Activated T-helper 17 cell treated with anti-CD3 and anti-CD28 coated beads, Interleukin-2, amount 50 U/mL, for 72 hours (primary cell): ENCODE results near the gene LTB4R2. TPM values are rescaled to one million over a fixed set of nuclear protein-coding genes. Genes with fewer than 3 reads are reported as not detected.

Source experiments
- ATAC-seq: fragments of 150-1000 bp; cut with Tn5 transposase; replicated peaks from 2 replicates; pipeline ENCODE4 v1.10.0; 2021; ENCODE audit warnings: mild to moderate bottlenecking, moderate library complexity
- H3K27ac Mint-ChIP-seq: one replicate; pipeline ENCODE4 v1.8.0; 2022; ENCODE audit warnings: mixed read lengths
- H3K27me3 Mint-ChIP-seq: one replicate; pipeline ENCODE4 v1.8.0; 2022; ENCODE audit warnings: mixed read lengths
- H3K36me3 Mint-ChIP-seq: one replicate; pipeline ENCODE4 v1.8.0; 2022; ENCODE audit warnings: low read depth, mild to moderate bottlenecking, mixed read lengths
- H3K4me1 Mint-ChIP-seq: one replicate; pipeline ENCODE4 v1.8.0; 2022; ENCODE audit warnings: mixed read lengths
- H3K4me3 Mint-ChIP-seq: one replicate; pipeline ENCODE4 v1.8.0; 2022; ENCODE audit warnings: mild to moderate bottlenecking, mixed read lengths
- H3K9me3 Mint-ChIP-seq: one replicate; pipeline ENCODE4 v1.8.0; 2022; ENCODE audit warnings: mixed read lengths
- total RNA-seq, 2 donors: library from RNA; stranded (reverse); gene quantifications; one replicate each; pipeline ENCODE4 v1.2.3, GENCODE V29; 2022

Gene LTB4R2
- total RNA-seq, 2 donors from 2014 or later, result 8.7 to 13.5 TPM

DNA sequence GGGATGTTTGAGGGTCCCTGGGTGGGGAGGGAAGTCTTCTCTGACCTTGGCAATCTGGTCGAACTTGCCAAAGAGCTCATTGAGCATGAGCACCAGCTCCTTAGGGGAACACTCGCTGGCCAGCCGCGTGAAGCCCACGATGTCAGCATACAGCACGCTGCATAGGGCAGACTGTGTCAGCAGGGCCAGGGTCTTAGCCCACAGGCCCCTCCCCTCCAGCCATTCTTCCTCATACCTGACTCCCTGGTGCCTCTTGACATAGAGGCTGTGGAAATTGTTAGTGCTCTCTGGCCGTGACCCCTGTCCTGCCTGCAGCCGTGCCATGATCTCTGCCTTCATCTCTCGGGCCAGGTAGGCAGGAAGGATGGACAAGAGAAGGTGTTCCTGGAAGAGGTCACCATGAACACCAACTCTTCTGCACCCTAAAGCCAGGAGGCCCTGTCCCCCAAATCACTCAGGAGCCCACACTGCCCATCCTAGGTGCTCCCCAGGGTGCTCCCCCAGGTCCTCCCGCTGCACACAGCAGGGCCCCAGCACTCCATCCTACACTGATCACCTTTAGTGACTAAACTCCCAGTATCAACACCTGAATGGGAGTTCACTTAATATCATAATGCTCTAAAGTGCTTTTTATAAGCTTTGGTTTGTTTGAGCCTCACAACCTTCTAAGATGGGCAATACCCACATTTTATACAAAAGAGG is 21.2 kb downstream of the LTB4R2 start:
- peak overlapping the region; percentile 90 for H3K4me3 Mint-ChIP-seq
- ATAC-seq, result no peak
- peaks cover 15% of the 10 kb centered on the region for H3K27me3 Mint-ChIP-seq
- peaks cover 18% of the 10 kb centered on the region for H3K36me3 Mint-ChIP-seq
- H3K27ac Mint-ChIP-seq, result no peak overlapping the region
- peaks cover 20% of the 10 kb centered on the region for H3K4me1 Mint-ChIP-seq
- H3K9me3 Mint-ChIP-seq, result no peaks in the 10 kb centered on the region

DNA sequence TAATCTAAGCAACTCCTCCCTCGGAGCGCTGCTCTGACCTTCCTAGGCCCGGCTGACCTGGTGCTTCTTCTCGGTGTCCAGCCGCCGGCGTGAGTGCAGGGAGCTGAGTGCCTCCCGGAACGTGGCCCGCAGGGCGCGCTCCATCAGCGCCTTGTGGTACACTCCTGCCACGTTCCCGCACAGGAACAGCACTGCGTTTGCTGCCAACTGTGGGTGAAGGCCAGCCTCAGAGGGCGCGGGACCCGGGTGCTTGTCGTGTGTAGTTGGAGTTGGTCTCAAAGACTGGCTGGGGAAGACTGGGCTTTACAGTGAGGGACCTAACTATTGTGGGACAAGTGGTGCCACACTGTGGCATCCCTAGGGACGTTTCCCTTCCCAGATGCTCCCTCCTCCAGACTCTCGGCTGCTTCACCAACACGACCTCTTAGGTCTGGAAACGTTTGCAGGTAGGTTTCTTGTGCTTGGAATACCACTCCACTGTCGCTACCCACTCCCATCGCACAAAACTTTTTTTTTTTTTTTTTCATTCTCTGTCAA is 21.9 kb downstream of the LTB4R2 start:
- no peak for ATAC-seq

DNA sequence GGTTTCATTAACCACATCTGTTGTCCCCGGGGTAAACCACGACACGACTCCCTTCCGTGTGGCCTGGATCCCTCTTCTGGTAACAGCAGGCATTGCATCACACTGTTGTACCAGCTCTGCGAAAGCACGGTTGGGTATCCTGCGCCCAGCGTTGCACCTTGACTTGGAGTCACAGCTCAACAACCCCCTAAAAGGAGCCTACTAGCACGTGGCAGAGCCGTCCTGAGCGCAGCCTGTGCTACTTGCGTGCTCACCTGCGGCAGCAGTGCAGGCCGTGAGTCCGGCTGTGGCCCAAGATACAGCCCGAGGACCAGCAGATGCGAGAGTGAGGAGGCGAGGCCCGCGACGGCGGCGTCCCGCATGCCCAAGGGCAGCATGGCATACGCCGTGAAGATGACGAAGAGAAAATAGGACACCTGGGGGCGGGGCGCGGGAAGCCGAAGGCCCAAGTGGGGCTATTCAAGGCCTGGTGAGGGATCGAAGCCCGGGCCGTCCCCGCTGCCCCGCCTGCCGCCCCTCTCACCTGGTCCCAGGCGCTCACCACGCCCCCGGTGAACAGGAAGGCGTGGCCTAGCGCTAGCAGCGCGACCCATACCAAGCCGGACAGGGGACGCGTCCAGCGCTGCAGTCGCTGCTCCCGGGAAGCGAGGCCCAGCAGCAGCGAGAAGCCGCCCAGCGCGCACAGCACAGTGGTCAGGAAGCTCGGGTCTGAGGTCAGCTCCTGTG is 22.5 kb downstream of the LTB4R2 start:
- peak overlapping the region; percentile 90 for H3K4me3 Mint-ChIP-seq
- H3K36me3 Mint-ChIP-seq, result peaks cover 31% of the 10 kb centered on the region
- H3K27me3 Mint-ChIP-seq, result peaks cover 15% of the 10 kb centered on the region
- peaks cover 20% of the 10 kb centered on the region for H3K4me1 Mint-ChIP-seq
- H3K9me3 Mint-ChIP-seq, result no peaks in the 10 kb centered on the region
- peak; percentile 76 for ATAC-seq
- H3K27ac Mint-ChIP-seq, result peak overlapping the region; percentile 77

More for the DNA sequence above, 21.9 kb downstream of the LTB4R2 start:
- Mint-ChIP-seq H3K9me3 (no peaks in the 10 kb centered on the region), H3K4me3 (peak overlapping the region; percentile 90), H3K4me1 (peaks cover 20% of the 10 kb centered on the region), H3K27me3 (peaks cover 15% of the 10 kb centered on the region), H3K27ac (peak overlapping the region; percentile 77), H3K36me3 (peaks cover 25% of the 10 kb centered on the region)

DNA sequence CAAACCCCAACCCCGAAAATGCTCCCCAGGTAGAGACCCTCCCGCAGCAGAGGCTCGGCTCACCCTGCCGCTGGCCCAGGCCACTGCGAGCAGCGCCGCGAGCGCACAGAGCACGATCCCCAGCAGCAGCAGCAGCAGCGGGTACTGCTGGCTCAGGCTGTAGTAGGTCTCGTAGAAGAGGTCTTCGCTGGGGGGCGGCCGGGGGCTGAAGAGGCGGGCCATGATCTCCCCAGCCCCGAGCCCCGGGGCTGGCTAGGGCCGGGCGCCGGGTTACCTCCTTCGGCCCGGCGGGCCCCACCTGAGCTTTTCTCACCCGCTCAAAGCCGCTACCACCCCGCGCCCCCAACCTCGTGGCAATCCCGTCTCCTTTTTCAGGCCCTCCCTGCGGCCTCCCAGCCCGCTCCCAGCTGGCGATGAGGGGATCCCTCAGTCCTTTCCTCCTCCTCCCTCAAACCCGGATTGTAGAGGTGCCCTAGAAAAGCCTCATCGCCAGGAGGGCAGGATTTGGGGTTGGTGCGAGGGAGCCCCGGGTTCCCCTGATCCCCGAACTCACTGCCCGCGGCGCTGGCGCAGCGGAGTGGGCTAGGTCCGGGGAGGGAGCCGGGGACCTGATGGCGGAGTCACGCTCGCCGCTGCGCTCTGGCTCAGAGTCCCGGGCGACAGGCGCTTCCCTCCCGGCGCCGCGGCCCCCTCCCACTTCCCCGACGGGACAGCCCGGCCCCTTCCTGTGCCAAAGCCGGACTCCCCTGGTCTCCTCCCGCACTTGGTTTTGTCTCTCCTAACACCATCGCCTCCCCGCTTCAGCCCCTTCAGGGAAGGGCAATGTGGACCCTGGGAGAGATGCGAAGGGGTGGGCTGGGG is 24.7 kb downstream of the LTB4R2 start, which contains the start of gene ADCY4:
ADCY4 (minus strand) TSS at position 641 of the 861 bp plus-strand sequence; CDS start at position 222, 419 bp downstream.
- H3K27ac Mint-ChIP-seq, result no peak within 1 kb of the TSS
- H3K27me3 Mint-ChIP-seq, result peaks cover 15% of the 10 kb centered on the region
- no peaks in the 10 kb centered on the region for H3K9me3 Mint-ChIP-seq
- peak within 1 kb of the TSS; percentile 90 for H3K4me3 Mint-ChIP-seq
- ATAC-seq, result no peak
- peaks cover 14% of the 10 kb centered on the region for H3K4me1 Mint-ChIP-seq
- peaks cover 43% of the 10 kb centered on the region for H3K36me3 Mint-ChIP-seq

DNA sequence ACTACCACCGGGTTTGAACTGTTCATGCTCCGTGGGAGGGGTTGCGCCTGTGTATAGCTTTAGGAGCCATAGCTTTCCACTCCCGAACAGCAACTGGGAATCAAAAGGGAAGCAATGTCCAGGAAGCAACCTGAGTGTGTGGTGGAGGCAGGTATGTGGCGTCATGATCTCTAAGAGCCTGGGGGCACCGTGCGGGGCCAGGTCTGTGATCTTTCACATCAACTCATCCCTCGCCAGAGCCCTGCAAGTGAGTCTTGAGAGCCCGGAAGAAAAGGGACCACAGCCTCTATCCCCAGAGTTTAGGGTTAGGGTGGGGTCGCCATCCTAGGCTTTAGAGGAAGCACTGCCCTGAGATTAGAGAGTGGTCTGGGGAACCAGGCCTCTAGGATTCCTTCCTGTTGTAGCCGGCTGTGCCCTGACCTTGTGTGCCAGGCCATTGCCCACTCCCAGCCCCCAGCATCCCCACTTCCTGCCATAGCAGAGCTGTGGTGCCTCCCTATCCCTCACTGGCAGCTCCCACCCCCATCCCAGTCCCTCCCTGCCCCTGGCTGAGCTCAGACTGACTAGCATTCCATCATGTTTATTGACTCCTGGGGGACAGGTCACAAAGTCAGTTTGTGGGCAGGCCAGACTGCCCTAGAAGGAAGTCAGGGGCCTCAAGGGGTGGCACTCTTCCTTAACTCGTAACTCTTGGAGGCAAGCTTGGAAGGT is 25.7 kb downstream of the LTB4R2 start:
- H3K4me3 Mint-ChIP-seq, result peak overlapping the region; percentile 25
- ATAC-seq, result no peak
- H3K9me3 Mint-ChIP-seq, result no peaks in the 10 kb centered on the region
- H3K27me3 Mint-ChIP-seq, result peaks cover 12% of the 10 kb centered on the region
- no peak overlapping the region for H3K27ac Mint-ChIP-seq
- H3K4me1 Mint-ChIP-seq, result peaks cover 15% of the 10 kb centered on the region
- H3K36me3 Mint-ChIP-seq, result peaks cover 43% of the 10 kb centered on the region

DNA sequence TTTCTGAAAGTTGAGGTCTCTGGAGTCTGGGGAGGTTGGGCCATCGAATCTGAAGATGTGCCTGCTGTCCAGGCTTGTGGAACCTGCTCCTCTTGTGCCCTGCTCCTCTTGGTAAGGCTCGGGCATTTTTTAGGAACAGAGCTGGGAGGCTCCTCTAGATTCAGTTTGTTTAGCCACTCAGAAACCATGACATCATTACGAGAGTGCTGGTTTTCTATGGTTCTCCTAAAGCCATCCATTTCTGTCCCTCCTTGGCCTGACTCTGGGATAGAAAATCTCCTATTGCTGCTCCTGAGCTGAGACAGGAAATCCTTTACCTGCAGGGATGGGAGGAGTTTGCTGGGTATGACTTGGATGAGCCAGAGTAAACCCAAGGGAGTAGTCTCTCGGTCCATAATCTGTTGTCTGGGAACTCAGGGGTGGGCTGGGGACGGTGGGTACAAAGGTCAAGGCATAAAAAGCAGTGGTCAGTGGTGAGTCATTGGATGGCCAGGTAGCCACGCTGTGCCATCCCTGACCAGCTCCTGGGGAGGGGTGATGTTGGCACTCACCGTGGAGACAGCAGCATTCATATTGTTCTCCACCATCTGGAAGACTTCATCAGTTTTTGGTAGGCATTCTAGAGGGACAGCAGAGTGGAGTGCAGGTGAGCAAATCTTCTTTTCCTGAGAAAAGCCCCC is 27.3 kb downstream of the LTB4R2 start:
- Mint-ChIP-seq H3K4me3 (peak overlapping the region; percentile 88), H3K4me1 (peaks cover 10% of the 10 kb centered on the region), H3K9me3 (no peaks in the 10 kb centered on the region), H3K36me3 (peaks cover 38% of the 10 kb centered on the region), H3K27ac (no peak overlapping the region), H3K27me3 (peaks cover 8% of the 10 kb centered on the region)
- ATAC-seq, result no peak

DNA sequence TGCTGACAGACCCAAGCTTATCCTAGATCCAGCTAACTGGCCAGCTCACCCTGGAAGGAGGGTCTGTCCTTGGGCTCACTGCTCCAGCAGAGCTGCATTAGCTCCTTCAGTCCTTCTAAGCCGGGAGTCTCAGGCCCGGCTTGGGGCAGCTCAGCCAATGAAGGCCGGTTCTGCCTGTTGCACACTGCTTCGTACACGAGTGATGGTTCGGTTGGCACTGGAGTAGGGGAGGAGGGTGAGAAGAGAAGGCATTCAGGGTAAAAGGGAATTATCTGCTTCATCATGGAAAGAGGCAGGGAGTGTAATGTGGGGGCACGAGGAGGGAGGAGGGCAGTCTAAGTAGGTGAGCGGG is 27.9 kb downstream of the LTB4R2 start:
- Mint-ChIP-seq H3K27ac (no peak overlapping the region), H3K36me3 (peaks cover 37% of the 10 kb centered on the region), H3K27me3 (peaks cover 6% of the 10 kb centered on the region), H3K4me1 (peaks cover 4% of the 10 kb centered on the region), H3K4me3 (peak overlapping the region; percentile 88), H3K9me3 (no peaks in the 10 kb centered on the region)
- ATAC-seq, result no peak

DNA sequence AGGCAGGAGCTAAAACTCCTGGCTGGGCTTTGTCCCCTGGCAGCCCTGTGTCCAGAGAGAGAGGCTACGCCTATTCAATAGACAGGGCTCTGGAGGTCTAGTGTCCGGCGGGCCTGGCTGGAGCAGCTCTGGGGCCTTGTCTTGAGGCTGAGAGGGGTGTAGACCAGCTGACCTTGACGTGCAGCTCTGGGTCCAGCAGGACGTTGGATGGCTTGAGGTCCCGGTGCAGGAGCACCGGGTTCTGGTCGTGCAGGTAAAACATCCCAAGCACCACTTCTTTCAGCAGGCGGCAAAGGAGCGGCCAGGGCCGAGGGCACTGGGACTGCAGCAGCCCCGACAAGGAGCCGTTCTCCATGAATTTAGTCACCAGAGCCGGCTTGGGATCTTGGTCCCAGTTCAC is 28.9 kb downstream of the LTB4R2 start:
- no peak for ATAC-seq
- peak overlapping the region; percentile 88 for H3K4me3 Mint-ChIP-seq
- peaks cover 8% of the 10 kb centered on the region for H3K27me3 Mint-ChIP-seq
- H3K36me3 Mint-ChIP-seq, result peaks cover 37% of the 10 kb centered on the region
- H3K27ac Mint-ChIP-seq, result no peak overlapping the region
- H3K4me1 Mint-ChIP-seq, result peaks cover 4% of the 10 kb centered on the region
- H3K9me3 Mint-ChIP-seq, result no peaks in the 10 kb centered on the region

DNA sequence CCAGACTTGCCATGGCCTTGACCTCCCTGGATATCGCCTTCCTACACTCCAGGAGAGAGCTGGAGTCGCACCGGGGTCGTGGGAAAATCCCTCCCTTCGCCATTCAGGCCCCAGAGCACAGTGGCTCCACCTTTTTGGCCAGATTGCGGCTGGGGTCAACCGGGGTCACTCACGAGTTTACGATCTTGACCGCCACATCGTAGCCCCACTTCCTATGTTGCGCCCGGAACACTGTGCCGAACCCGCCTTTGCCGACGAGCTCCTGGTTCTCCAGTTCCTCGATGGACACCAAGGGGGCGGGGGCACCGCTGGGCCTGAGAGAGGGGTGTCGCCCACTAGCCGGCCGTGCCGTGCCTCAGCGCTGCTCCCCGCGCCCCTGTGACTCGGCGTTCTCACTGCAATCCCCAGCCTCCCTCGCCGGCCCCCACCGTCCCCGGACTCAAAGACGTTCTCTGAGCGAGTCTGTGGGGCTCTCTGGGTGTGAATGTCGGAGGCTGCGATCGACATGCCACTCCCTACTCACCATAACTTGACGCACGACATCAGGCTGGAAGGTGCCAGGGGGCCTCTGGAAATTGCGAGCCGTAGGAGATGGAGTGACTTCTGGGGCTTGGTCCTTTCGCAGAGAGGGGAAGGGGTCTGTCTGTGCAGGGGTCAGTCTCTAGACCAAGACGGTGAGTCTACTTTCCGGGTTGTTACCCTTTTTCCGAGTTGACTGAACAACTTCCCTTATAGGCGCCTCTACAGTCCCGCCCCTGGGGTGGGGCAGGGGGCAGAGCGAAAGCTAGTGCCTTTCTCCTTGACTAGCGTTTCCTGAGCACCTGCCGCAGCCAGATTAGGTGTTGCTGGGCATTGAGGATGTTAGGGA is 29.6 kb downstream of the LTB4R2 start, which contains the start of gene RIPK3:
RIPK3 (minus strand) TSS at position 708 of the 868 bp plus-strand sequence; CDS start at position 543, 165 bp downstream.
- Mint-ChIP-seq H3K9me3 (no peaks in the 10 kb centered on the region), H3K27me3 (peaks cover 11% of the 10 kb centered on the region), H3K27ac (peak within 1 kb of the TSS; percentile 64), H3K36me3 (peaks cover 37% of the 10 kb centered on the region), H3K4me1 (peaks cover 4% of the 10 kb centered on the region), H3K4me3 (peak within 1 kb of the TSS; percentile 88)
- ATAC-seq, result peak; percentile 97

DNA sequence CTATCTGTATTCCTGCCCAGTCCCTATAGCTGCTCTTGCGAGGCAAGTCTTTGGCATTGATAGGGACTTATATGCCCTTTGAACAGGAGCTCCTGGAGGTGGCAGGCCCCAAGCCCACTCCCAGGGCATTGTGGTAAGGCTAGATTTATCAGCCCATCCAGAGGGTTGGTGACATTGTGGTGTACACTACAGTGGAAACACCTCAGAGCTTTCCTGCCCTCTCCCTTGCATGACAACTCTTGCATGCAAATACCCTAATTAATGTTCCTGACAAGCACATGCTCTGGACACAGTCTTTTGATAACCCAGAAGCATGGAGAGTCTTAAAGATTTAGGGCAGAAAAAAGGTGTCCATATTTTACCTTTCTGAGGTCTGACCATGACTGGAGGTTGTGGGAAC is 30.7 kb downstream of the LTB4R2 start:
- Mint-ChIP-seq H3K4me3 (peak overlapping the region; percentile 88), H3K27ac (no peak overlapping the region), H3K36me3 (peaks cover 28% of the 10 kb centered on the region), H3K9me3 (no peaks in the 10 kb centered on the region), H3K4me1 (peaks cover 4% of the 10 kb centered on the region), H3K27me3 (peaks cover 12% of the 10 kb centered on the region)
- ATAC-seq, result no peak

DNA sequence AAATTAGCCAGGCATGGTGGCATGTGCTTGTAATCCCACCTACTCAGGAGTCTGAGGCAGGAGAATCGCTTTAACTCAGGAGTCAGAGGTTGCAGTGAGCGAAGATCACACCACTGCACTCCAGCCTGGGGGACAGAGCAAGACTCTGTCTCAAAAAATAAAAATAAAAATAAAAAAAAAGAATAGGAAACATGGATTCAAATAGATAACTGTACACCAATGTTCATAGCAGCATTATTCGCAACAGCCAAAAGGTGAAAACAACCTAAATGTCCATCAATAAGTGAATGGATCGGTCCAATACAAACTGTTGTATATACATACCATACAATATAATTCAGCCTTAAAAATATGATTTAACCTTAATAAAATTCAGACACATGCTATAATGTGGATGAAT is 32.9 kb downstream of the LTB4R2 start:
- H3K4me1 Mint-ChIP-seq, result peaks cover 4% of the 10 kb centered on the region
- no peak for ATAC-seq
- H3K36me3 Mint-ChIP-seq, result peaks cover 7% of the 10 kb centered on the region
- no peak overlapping the region for H3K27ac Mint-ChIP-seq
- peaks cover 12% of the 10 kb centered on the region for H3K27me3 Mint-ChIP-seq
- no peaks in the 10 kb centered on the region for H3K9me3 Mint-ChIP-seq
- H3K4me3 Mint-ChIP-seq, result no peak overlapping the region

DNA sequence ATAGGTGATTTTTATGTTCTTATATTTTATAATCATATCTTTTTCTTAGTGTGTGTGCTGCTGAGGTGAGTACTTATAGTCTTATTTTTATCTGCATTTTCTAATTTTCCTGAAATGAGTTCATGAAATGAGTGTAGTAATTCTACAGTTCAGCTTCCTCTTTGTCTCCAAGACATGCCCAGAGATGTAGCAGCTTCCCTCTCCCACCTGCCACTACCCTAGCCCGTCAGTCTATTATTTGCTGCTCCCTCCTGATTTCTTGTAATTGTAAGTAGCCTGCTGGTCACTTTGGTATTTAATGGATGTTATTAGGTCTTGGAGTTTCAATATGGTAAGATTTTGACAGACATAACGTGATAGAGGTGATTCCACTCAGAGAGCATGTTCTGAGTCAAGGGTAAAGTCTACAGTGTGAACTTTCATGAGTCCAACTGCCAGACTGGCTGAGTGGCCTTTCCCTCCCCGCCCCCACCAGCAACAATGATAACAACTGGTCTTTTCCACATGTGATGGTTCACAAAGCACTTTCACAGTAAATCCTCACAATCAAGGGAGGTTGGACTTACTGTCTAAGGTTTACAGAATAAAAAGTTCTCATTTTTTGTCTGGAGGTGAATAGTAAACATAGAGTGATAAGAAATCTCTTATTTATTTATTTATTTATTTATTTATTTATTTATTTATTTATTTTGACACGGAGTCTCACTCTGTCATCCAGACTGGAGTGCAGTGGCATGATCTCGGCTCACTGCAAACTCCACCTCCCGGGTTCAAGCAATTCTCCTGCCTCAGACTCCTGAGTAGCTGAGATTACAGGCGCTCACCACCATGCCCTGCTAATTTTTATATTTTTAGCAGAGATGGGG is 34.1 kb downstream of the LTB4R2 start:
- ATAC-seq, result no peak
- Mint-ChIP-seq H3K9me3 (no peaks in the 10 kb centered on the region), H3K4me1 (peaks cover 4% of the 10 kb centered on the region), H3K27me3 (peaks cover 12% of the 10 kb centered on the region), H3K27ac (no peak overlapping the region), H3K36me3 (no peaks in the 10 kb centered on the region), H3K4me3 (no peak overlapping the region)
